AG04450 (cell line): Measurements from ENCODE around the gene PHF5A. TPM values are rescaled to one million over a fixed set of nuclear protein-coding genes. Genes with fewer than 3 reads are reported as not detected.
A peak's percentile ranks its signal among the peaks of the same experiment; 100 is the strongest.

Source experiments
- CTCF ChIA-PET: fragments of 300-600, 350-600 bp; formaldehyde crosslinking; extraction: SDS; loops from one replicate; lab custom pipeline; 2022; ENCODE audit warnings: antibody characterized with exemption, inconsistent platforms; lab: Charles Lee
- POLR2A ChIA-PET: fragments of 350-600 bp; formaldehyde crosslinking; extraction: SDS; loops from one replicate; lab custom pipeline; 2021; ENCODE audit warnings: antibody characterized with exemption, inconsistent platforms; lab: Yijun Ruan, JAX
- DNase-seq: peaks from one replicate; pipeline ENCODE4 v3.0.0-alpha.2; 2011; ENCODE audit warnings: low read depth, low spot score
- H3K27ac ChIP-seq: one replicate; pipeline ENCODE4 v1.5.1; 2012; ENCODE audit warnings: low read depth, low read length, control low read depth
- H3K27me3 ChIP-seq: one replicate; pipeline ENCODE4 v1.6.0; 2012; ENCODE audit warnings: low read length; ENCODE audit not compliant: control insufficient read depth, insufficient read depth
- H3K4me3 ChIP-seq: 2 replicates; pipeline ENCODE4 v1.5.1; 2011; ENCODE audit warnings: mild to moderate bottlenecking, low read depth, low read length, control low read depth
- H3K9me3 ChIP-seq: 2 replicates; pipeline ENCODE4 v1.5.1; 2012; ENCODE audit warnings: low read length; ENCODE audit not compliant: control insufficient read depth, insufficient read depth
- polyA plus RNA-seq: library from polyadenylated mRNA; depleted of rRNA; stranded (reverse); fragments of >200 nt; gene quantifications from 2 replicates; pipeline ENCODE4 v1.2.3, GENCODE V29; 2011
- TF ChIP-seq, protein P1 (sequence below): IDR thresholded peaks from 2 replicates; pipeline ENCODE4 v1.5.1; 2011; ENCODE audit warnings: low read depth, low read length, control low read depth, inconsistent platforms

The PHF5A gene
- polyA plus RNA-seq, 1 experiment, result 53.8 TPM

DNA sequence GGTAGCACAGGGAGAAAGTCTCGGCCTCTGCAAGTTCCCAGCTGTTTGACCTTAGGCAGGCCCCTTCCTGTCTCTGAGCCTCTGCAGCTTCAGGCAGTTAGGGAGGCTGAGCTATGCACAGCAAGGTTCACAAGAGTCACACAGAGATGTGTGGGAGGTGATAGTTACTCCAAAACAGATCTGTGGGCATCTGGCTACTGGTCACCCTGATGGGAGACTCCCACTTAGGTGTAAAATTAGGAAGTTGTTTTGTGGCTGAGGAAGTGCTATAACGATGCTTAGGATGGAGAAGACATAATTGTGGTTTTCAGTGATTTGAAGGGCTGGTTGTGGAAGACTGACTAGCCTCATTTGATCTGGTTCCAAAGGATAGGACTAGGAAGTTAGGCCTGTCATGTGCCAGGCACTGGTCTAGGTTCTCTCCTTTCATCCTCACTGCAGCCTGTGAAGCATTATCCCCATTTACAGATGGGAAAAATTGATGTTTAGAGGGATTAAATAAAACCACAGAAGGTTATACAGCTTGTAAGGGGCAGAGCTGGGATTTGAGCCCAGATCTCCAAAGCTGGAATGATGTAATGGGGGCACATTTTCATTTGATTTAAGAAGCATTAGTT, 13.9 kb upstream of the PHF5A start:
- CTCF ChIA-PET, result interaction anchor here (1.0 to 4.6 kb wide), 4 partner anchors 19 to 115 kb away, joined by 3 to 40 read pairs (median 5); no protein-coding TSS in a partner anchor
- H3K9me3 ChIP-seq, result no peaks in the 10 kb centered on the region
- no peaks in the 10 kb centered on the region for H3K27me3 ChIP-seq
- H3K27ac ChIP-seq, result peak overlapping the region; percentile 82
- TF ChIP-seq, protein P1, sequence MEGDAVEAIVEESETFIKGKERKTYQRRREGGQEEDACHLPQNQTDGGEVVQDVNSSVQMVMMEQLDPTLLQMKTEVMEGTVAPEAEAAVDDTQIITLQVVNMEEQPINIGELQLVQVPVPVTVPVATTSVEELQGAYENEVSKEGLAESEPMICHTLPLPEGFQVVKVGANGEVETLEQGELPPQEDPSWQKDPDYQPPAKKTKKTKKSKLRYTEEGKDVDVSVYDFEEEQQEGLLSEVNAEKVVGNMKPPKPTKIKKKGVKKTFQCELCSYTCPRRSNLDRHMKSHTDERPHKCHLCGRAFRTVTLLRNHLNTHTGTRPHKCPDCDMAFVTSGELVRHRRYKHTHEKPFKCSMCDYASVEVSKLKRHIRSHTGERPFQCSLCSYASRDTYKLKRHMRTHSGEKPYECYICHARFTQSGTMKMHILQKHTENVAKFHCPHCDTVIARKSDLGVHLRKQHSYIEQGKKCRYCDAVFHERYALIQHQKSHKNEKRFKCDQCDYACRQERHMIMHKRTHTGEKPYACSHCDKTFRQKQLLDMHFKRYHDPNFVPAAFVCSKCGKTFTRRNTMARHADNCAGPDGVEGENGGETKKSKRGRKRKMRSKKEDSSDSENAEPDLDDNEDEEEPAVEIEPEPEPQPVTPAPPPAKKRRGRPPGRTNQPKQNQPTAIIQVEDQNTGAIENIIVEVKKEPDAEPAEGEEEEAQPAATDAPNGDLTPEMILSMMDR, result no peak
- POLR2A ChIA-PET, result interaction anchor here (0.9 to 1.6 kb wide), 2 partner anchors 10 to 14 kb away, joined by 3 to 6 read pairs; partner anchors contain the start of gene PHF5A
- no peak overlapping the region for H3K4me3 ChIP-seq
- DNase-seq, result no peak

DNA sequence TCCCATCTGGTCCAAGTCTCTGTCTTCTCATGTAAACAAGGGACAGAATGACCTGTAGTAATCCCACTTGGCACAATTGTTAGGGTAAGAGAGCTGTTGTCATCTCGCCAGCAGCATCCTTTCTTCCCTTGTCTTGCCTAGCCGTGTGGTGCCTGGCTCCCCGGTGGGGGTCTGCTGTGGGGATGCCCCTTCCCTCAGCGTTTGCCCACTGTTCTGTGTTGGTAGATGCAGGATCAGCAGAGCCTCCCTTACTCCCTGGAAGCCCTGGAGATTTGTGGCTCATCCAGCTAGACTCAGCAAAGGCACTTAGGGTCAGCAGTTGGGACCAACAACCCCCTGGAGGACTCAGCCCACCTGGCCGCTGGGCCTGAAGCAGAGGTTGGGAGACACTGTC, 13.4 kb upstream of the PHF5A start:
- H3K4me3 ChIP-seq, result no peak overlapping the region
- H3K27me3 ChIP-seq, result no peaks in the 10 kb centered on the region
- no peak for DNase-seq
- ChIA-PET CTCF (interaction anchor here (1.0 to 4.6 kb wide), 4 partner anchors 19 to 116 kb away, joined by 3 to 40 read pairs (median 5); no protein-coding TSS in a partner anchor), POLR2A (interaction anchor here (0.9 to 1.6 kb wide), 2 partner anchors 10 to 13 kb away, joined by 3 to 6 read pairs; partner anchors contain the start of gene PHF5A)
- TF ChIP-seq, protein P1, result no peak
- no peak overlapping the region for H3K27ac ChIP-seq
- no peaks in the 10 kb centered on the region for H3K9me3 ChIP-seq

DNA sequence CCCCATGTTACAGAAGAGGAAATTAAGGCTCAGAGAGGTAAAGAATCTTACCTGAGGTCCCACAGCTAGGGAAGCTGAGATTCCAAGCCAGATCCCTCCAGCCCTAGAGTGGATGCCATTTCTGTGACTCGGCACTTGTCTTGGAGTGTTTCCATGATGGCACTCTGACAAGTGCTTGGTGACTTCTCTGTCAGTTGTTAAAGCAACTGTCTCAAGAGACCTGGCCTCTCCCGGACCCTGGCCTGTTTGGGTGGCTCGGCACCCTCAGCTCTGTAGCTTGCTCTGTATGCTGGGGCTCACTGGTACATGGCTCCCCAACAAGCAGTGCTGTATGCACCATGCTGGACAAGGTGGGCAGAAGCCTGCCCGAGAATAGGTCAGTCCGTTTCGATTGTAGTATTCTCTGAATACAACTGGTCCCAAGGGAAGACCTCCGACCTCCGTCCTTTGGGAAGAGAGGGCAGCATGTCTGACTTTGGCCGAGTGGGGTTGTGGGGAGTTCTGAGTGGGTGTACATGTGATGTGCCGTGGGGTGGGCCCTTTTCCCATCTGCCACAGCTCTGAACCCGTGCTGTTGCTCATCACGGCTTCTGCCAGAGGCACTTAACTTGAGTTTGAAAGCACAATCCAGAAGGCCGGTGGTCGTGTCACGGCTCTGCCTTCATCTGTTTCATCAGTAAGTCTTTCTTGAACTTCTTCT, 12.8 kb upstream of the PHF5A start:
- ChIA-PET CTCF (interaction anchor here (1.0 to 4.6 kb wide), 6 partner anchors 9 to 116 kb away, joined by 3 to 40 read pairs (median 5); no protein-coding TSS in a partner anchor), POLR2A (interaction anchor here (0.9 to 4.1 kb wide), 2 partner anchors 9 to 12 kb away, joined by 3 to 23 read pairs; partner anchors contain the start of genes ACO2 and PHF5A)
- H3K9me3 ChIP-seq, result no peaks in the 10 kb centered on the region
- H3K4me3 ChIP-seq, result no peak overlapping the region
- H3K27ac ChIP-seq, result peak overlapping the region; percentile 31
- no peaks in the 10 kb centered on the region for H3K27me3 ChIP-seq
- TF ChIP-seq, protein P1, result no peak
- DNase-seq, result no peak

DNA sequence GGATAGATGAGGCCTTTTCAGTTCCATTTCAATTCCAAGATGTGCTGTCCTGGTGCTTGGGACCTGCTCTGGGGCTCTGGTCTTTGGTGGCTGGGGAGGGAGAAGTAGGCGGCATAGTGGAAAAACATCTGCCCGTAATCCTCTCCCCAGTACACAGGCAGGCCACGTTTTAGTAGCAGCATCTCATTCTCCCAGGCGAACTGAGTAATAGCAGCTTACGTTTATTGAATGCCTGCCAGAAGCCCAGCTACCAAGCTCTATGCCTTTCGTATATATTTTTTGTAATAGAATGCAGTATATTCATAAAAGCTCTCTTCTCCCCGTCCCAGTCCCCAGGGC, 11.9 kb upstream of the PHF5A start:
- TF ChIP-seq, protein P1, result no peak
- ChIA-PET POLR2A (interaction anchor here (0.6 to 4.1 kb wide), 3 partner anchors 12 to 99 kb away, joined by 4 to 23 read pairs (median 4); partner anchors contain the start of genes ACO2 and PHF5A), CTCF (interaction anchor here (1.1 to 4.6 kb wide), 4 partner anchors 10 to 117 kb away, joined by 3 to 40 read pairs (median 8); no protein-coding TSS in a partner anchor)
- Histone ChIP-seq H3K27me3 (no peaks in the 10 kb centered on the region), H3K9me3 (no peaks in the 10 kb centered on the region), H3K4me3 (peak overlapping the region; percentile 23), H3K27ac (peak overlapping the region; percentile 94)
- peak; percentile 66 for DNase-seq
